H1 (cell line): ENCODE measurements around the gene LIMS1. TPM values are rescaled to one million over a fixed set of nuclear protein-coding genes. Genes with fewer than 3 reads are reported as not detected.

ENCODE experiments used
- CTCF ChIA-PET: fragments of 300-600 bp; sonication (Branson Sonifier 250); formaldehyde crosslinking; loops from one replicate; lab custom pipeline; 2021; ENCODE audit not compliant: partially characterized antibody; lab: Charles Lee
- POLR2A ChIA-PET: fragments of 300-600 bp; sonication (Branson Sonifier 250); formaldehyde crosslinking; loops from one replicate; lab custom pipeline; 2021; ENCODE audit warnings: inconsistent platforms; ENCODE audit not compliant: partially characterized antibody; lab: Charles Lee
- DNase-seq, 2 experiments: peaks; one replicate each; pipeline versions ENCODE4 v3.0.0 to v3.0.0-alpha.2; 2010 to 2022; ENCODE audit warnings: low spot score in 2 of 2, low read depth in 1 of 2, mixed read lengths in 1 of 2
- FAIRE-seq: peaks from 2 replicates; lab custom pipeline; 2011; peaks lifted over from hg19 to GRCh38; lab: Jason Lieb, UNC
- H2AFZ ChIP-seq: 2 replicates; pipeline ENCODE4 v1.8.1; 2012; ENCODE audit warnings: low read length, inconsistent platforms
- H2AK5ac ChIP-seq: 2 replicates; pipeline ENCODE4 v1.6.1; 2013; ENCODE audit warnings: low read depth, low read length
- H2BK120ac ChIP-seq: replicated peaks from 2 replicates; pipeline ENCODE3; 2013; ENCODE audit warnings: low read depth, low read length, inconsistent platforms
- H2BK12ac ChIP-seq: 2 replicates; pipeline ENCODE4 v1.6.1; 2013; ENCODE audit warnings: low read depth, low read length
- H2BK15ac ChIP-seq: 2 replicates; pipeline ENCODE4 v1.6.1; 2013; ENCODE audit warnings: low read length
- H2BK20ac ChIP-seq: 2 replicates; pipeline ENCODE4 v1.6.1; 2013; ENCODE audit warnings: low read length
- H2BK5ac ChIP-seq: 2 replicates; pipeline ENCODE4 v1.6.1; 2013; ENCODE audit warnings: low read depth, low read length
- H3K14ac ChIP-seq: 2 replicates; pipeline ENCODE4 v1.6.1; 2013; ENCODE audit warnings: inconsistent platforms; ENCODE audit not compliant: insufficient read length
- H3K18ac ChIP-seq: 2 replicates; pipeline ENCODE4 v1.6.1; 2013; ENCODE audit warnings: low read length; ENCODE audit errors: extremely low read depth
- H3K23ac ChIP-seq: 2 replicates; pipeline ENCODE4 v1.6.1; 2013; ENCODE audit warnings: inconsistent platforms; ENCODE audit not compliant: insufficient read length
- H3K23me2 ChIP-seq: 2 replicates; pipeline ENCODE4 v1.6.1; 2013; ENCODE audit warnings: low read depth, low read length
- H3K27ac ChIP-seq: 2 replicates; pipeline ENCODE4 v1.6.1; 2011; ENCODE audit warnings: low read depth, low read length, inconsistent platforms
- H3K27me3 ChIP-seq, 4 experiments: replicated peaks in 1 of 4; 1 replicate in 1 of 4; 2 replicates in 3 of 4; pipeline versions ENCODE4 v1.6.1 to v1.8.1; 2011 to 2013; ENCODE audit warnings: low read length in 3 of 4, mild to moderate bottlenecking in 3 of 4, inconsistent platforms in 2 of 4, mixed read lengths in 2 of 4, moderate library complexity in 1 of 4; ENCODE audit not compliant: control insufficient read depth in 3 of 4, insufficient read depth in 3 of 4; ENCODE audit errors: extremely low read depth in 1 of 4
- H3K36me3 ChIP-seq, 4 experiments: 2 replicates each; pipeline versions ENCODE4 v1.6.1 to v1.8.1; 2011 to 2013; ENCODE audit warnings: mild to moderate bottlenecking in 4 of 4, low read length in 3 of 4, moderate library complexity in 2 of 4, control low read depth in 1 of 4, inconsistent platforms in 1 of 4; ENCODE audit not compliant: insufficient read depth in 4 of 4, control insufficient read depth in 2 of 4
- H3K4ac ChIP-seq: replicated peaks from 2 replicates; pipeline ENCODE3; 2013; ENCODE audit warnings: low read length, low read depth, mixed read lengths, inconsistent platforms; ENCODE audit not compliant: insufficient read length
- H3K4me1 ChIP-seq, 4 experiments: replicated peaks in 1 of 4; 1 replicate in 1 of 4; 2 replicates in 3 of 4; pipeline versions ENCODE4 v1.6.1 to v1.8.1; 2011 to 2013; ENCODE audit warnings: low read length in 3 of 4, inconsistent platforms in 2 of 4, mixed read lengths in 1 of 4; ENCODE audit not compliant: insufficient read depth in 4 of 4, control insufficient read depth in 3 of 4
- H3K4me2 ChIP-seq, 2 experiments: 2 replicates each; pipeline versions ENCODE4 v1.6.1 to v1.8.1; 2011 to 2013; ENCODE audit warnings: low read depth in 2 of 2, low read length in 2 of 2, control low read depth in 1 of 2, inconsistent platforms in 1 of 2, mild to moderate bottlenecking in 1 of 2; ENCODE audit not compliant: insufficient read depth in 1 of 2
- H3K4me3 ChIP-seq, 4 experiments: fragments of 200-600, 300-600 bp in 1 of 4; sonication (generic), shearing (Covaris generic), sonication (Bioruptor Twin) in 1 of 4; 2 replicates each; pipeline versions ENCODE4 v1.5.1 to v1.8.1; 2011 to 2016; ENCODE audit warnings: low read length in 4 of 4, low read depth in 3 of 4, control low read depth in 2 of 4, inconsistent platforms in 2 of 4, mild to moderate bottlenecking in 2 of 4, mixed read lengths in 1 of 4, moderate library complexity in 1 of 4; ENCODE audit not compliant: insufficient read depth in 2 of 4; ENCODE audit errors: extremely low read depth in 1 of 4
- H3K56ac ChIP-seq: replicated peaks from 2 replicates; pipeline ENCODE3; 2013; ENCODE audit warnings: low read depth, mild to moderate bottlenecking, mixed read lengths, low read length, inconsistent platforms; ENCODE audit not compliant: insufficient read length
- H3K79me1 ChIP-seq: 2 replicates; pipeline ENCODE4 v1.6.1; 2013; ENCODE audit warnings: low read depth, low read length, control low read depth
- H3K79me2 ChIP-seq, 2 experiments: 2 replicates each; pipeline versions ENCODE4 v1.6.1 to v1.8.1; 2012 to 2013; ENCODE audit warnings: low read length in 2 of 2, mild to moderate bottlenecking in 2 of 2, inconsistent platforms in 1 of 2; ENCODE audit not compliant: insufficient read depth in 2 of 2, control insufficient read depth in 1 of 2
- H3K9ac ChIP-seq, 4 experiments: replicated peaks in 1 of 4; 1 replicate in 1 of 4; 2 replicates in 3 of 4; pipeline versions ENCODE4 v1.6.1 to v1.8.1; 2011 to 2013; ENCODE audit warnings: low read depth in 3 of 4, low read length in 3 of 4, control low read depth in 2 of 4, mild to moderate bottlenecking in 2 of 4, moderate library complexity in 2 of 4, inconsistent platforms in 1 of 4; ENCODE audit errors: extremely low read depth in 1 of 4
- H3K9me3 ChIP-seq, 2 experiments: 2 replicates each; pipeline versions ENCODE4 v1.6.1 to v1.8.1; 2012 to 2013; ENCODE audit warnings: mild to moderate bottlenecking in 2 of 2, moderate library complexity in 2 of 2, control low read depth in 1 of 2, inconsistent platforms in 1 of 2, low read depth in 1 of 2, low read length in 1 of 2, mixed read lengths in 1 of 2; ENCODE audit not compliant: insufficient read depth in 2 of 2
- H4K20me1 ChIP-seq, 2 experiments: replicated peaks in 1 of 2; 2 replicates each; pipeline versions ENCODE3 to v1.8.1; 2011 to 2013; ENCODE audit warnings: inconsistent platforms in 2 of 2, low read length in 2 of 2, mild to moderate bottlenecking in 1 of 2; ENCODE audit not compliant: insufficient read depth in 2 of 2, control insufficient read depth in 1 of 2
- H4K5ac ChIP-seq: 2 replicates; pipeline ENCODE4 v1.6.1; 2013; ENCODE audit warnings: low read length, low read depth, mixed read lengths, inconsistent platforms; ENCODE audit not compliant: insufficient read length
- H4K8ac ChIP-seq: 2 replicates; pipeline ENCODE4 v1.8.0; 2013; ENCODE audit warnings: mild to moderate bottlenecking, moderate library complexity, low read length, inconsistent platforms; ENCODE audit not compliant: insufficient read depth; ENCODE audit errors: extremely low read depth
- H4K91ac ChIP-seq: replicated peaks from 2 replicates; pipeline ENCODE3; 2013; ENCODE audit warnings: low read length, mixed read lengths, inconsistent platforms; ENCODE audit not compliant: insufficient read length
- BACH1 ChIP-seq: IDR thresholded peaks from 2 replicates; pipeline ENCODE4 v1.6.1; 2012; ENCODE audit warnings: low read length, improper control_type of control experiment
- CHD1 ChIP-seq: IDR thresholded peaks from 2 replicates; pipeline ENCODE4 v1.6.1; 2012; ENCODE audit warnings: low read depth, low read length, improper control_type of control experiment
- FOSL1 ChIP-seq: IDR thresholded peaks from 2 replicates; pipeline ENCODE4 v1.6.1; 2011; ENCODE audit warnings: mild to moderate bottlenecking, low read depth, low read length, moderate library complexity; ENCODE audit not compliant: insufficient read depth
- GTF2F1 ChIP-seq: IDR thresholded peaks from 2 replicates; pipeline ENCODE4 v1.6.1; 2012; ENCODE audit warnings: low read depth, low read length, improper control_type of control experiment, borderline replicate concordance
- NANOG ChIP-seq: IDR thresholded peaks from 2 replicates; pipeline ENCODE4 v1.6.1; 2011; ENCODE audit warnings: low read length, low read depth, mild to moderate bottlenecking, inconsistent platforms; ENCODE audit not compliant: insufficient read depth, poor library complexity, severe bottlenecking
- SAP30 ChIP-seq: fragments of 300-600 bp; sonication (generic); IDR thresholded peaks from 2 replicates; pipeline ENCODE4 v1.7.1; 2012; ENCODE audit warnings: low read length, moderate library complexity, mild to moderate bottlenecking, inconsistent platforms; ENCODE audit not compliant: insufficient read depth, insufficient replicate concordance
- SP1 ChIP-seq: IDR thresholded peaks from 2 replicates; pipeline ENCODE4 v1.6.1; 2011; ENCODE audit warnings: low read depth, low read length
- SP4 ChIP-seq: IDR thresholded peaks from 2 replicates; pipeline ENCODE4 v1.6.1; 2012; ENCODE audit warnings: low read length, inconsistent platforms
- TAF1 ChIP-seq: IDR thresholded peaks from 2 replicates; pipeline ENCODE4 v1.6.1; 2011; ENCODE audit warnings: mild to moderate bottlenecking, low read depth, low read length
- TAF7 ChIP-seq: optimal IDR thresholded peaks from 2 replicates; pipeline ENCODE3; 2011; ENCODE audit warnings: low read depth, mild to moderate bottlenecking, inconsistent platforms, low read length, moderate library complexity, borderline replicate concordance
- WGBS, 2 experiments: shearing (Covaris generic) in 1 of 2; methylation state at CpG; one replicate each; pipeline versions ENCODE4 v1.1.6 to v1.1.7; 2013 to 2015; ENCODE audit warnings: low lambda C conversion rate in 2 of 2, mixed read lengths in 2 of 2, inconsistent platforms in 1 of 2, low coverage in 1 of 2, missing lambda C conversion rate in 1 of 2; ENCODE audit not compliant: insufficient replicate concordance in 2 of 2, insufficient coverage in 1 of 2, insufficient read length in 1 of 2; ENCODE audit errors: extremely low coverage in 1 of 2, missing lambda C conversion rate in 1 of 2; 5-methylcytosine and 5-hydroxymethylcytosine counted together
- polyA plus RNA-seq, 7 experiments: library from polyadenylated mRNA; depleted of rRNA in 3 of 7; stranded (reverse) in 5 of 7; unstranded in 2 of 7; fragments of >200 nt in 5 of 7; fragments of 200-250 nt in 2 of 7; gene quantifications; 1 replicate in 5 of 7; 2 replicates in 1 of 7; 4 replicates in 1 of 7; pipeline versions ENCODE4 v1.2.1 to v1.2.3, GENCODE V29; 2011 to 2013; ENCODE audit warnings: missing spikeins in 2 of 7, mixed read lengths in 2 of 7
- total RNA-seq: library from RNA; stranded (reverse); fragmentation: NEBNext Ultra II Directional; extraction: Animal tissue kit (Norgen Biotek cat#: 25700); gene quantifications from 2 replicates; pipeline ENCODE4 v1.2.1, GENCODE V29; 2021
- TF ChIP-seq, protein P1 (sequence below): IDR thresholded peaks from 2 replicates; pipeline ENCODE4 v1.6.1; 2012; ENCODE audit warnings: low read length, inconsistent platforms

LIMS1 gene
- total and polyA plus RNA-seq, 2 of the 8 experiments (the other 6 are each of a cell fraction or from before 2014, with no cell fraction given): 24.1 to 36.7 TPM

- no peak overlapping the region for H3K4me3 ChIP-seq
- FAIRE-seq (no peak), DNase-seq (no peak)
- H2BK12ac ChIP-seq: no peak overlapping the region
- H4K91ac ChIP-seq: no peak overlapping the region
- H3K27me3 ChIP-seq: peaks cover 0 to 4% (median 1%) of the 10 kb centered on the region in 4 experiments; a peak in 3 of 7 replicates
- no peak overlapping the region for H2AFZ ChIP-seq
- H3K4me1 ChIP-seq: peaks cover 0 to 11% (median 1%) of the 10 kb centered on the region in 4 experiments; a peak in 4 of 7 replicates
- peaks cover 0 to 3% of the 10 kb centered on the region in 2 experiments for H4K20me1 ChIP-seq
- H3K14ac ChIP-seq: no peak overlapping the region
- ChIA-PET POLR2A (interaction anchor here (1.1 to 1.7 kb wide), 2 partner anchors 34 to 48 kb away, joined by 3 read pairs; no protein-coding TSS in a partner anchor), CTCF (no interaction called here)
- 85% methylated on average over 7 of the region's 7 CpGs; no CpG with 5 or more reads in 1 of the 2 experiments for WGBS, 2 experiments
- no peaks in the 10 kb centered on the region for H3K9me3 ChIP-seq
- H2BK5ac ChIP-seq: no peak overlapping the region
- H4K5ac ChIP-seq: no peak overlapping the region
- H3K18ac ChIP-seq: no peak overlapping the region
- no peak overlapping the region for H2AK5ac ChIP-seq
- H3K23me2 ChIP-seq: peaks cover 9% of the 10 kb centered on the region
- peaks cover 9 to 57% of the 10 kb centered on the region in 2 experiments; a peak in 3 of 4 replicates for H3K79me2 ChIP-seq
- no peak overlapping the region for H3K4ac ChIP-seq
- no peaks in the 10 kb centered on the region for H3K36me3 ChIP-seq
- H3K4me2 ChIP-seq: peak overlapping the region in 1 of 2 experiments; percentile 96; a peak in 1 of 4 replicates
- H3K79me1 ChIP-seq: peaks cover 3% of the 10 kb centered on the region
- H2BK20ac ChIP-seq: no peak overlapping the region
- no peak overlapping the region for H3K27ac ChIP-seq
- H2BK120ac ChIP-seq: no peak overlapping the region
- no peak overlapping the region for H3K56ac ChIP-seq
- no peak overlapping the region for H3K23ac ChIP-seq
- no peak overlapping the region for H4K8ac ChIP-seq
- no peak overlapping the region for H2BK15ac ChIP-seq
- H3K9ac ChIP-seq: no peak overlapping the region
- TF ChIP-seq SAP30 (no peak), SP1 (no peak), CHD1 (no peak), NANOG (no peak), GTF2F1 (no peak), TAF1 (no peak), SP4 (no peak), FOSL1 (no peak), TAF7 (no peak), BACH1 (no peak)
- TF ChIP-seq, protein P1, sequence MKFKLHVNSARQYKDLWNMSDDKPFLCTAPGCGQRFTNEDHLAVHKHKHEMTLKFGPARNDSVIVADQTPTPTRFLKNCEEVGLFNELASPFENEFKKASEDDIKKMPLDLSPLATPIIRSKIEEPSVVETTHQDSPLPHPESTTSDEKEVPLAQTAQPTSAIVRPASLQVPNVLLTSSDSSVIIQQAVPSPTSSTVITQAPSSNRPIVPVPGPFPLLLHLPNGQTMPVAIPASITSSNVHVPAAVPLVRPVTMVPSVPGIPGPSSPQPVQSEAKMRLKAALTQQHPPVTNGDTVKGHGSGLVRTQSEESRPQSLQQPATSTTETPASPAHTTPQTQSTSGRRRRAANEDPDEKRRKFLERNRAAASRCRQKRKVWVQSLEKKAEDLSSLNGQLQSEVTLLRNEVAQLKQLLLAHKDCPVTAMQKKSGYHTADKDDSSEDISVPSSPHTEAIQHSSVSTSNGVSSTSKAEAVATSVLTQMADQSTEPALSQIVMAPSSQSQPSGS: no peak
Measured at GRCh38 chr2:108536133-108536780, 2.0 kb downstream of the LIMS1 start.
